ENCODE data around the gene POLR2L. TPM values are rescaled to one million over a fixed set of nuclear protein-coding genes. Genes with fewer than 3 reads are reported as not detected.
A peak's percentile ranks its signal among the peaks of the same experiment; 100 is the strongest.

POLR2L gene
- total RNA-seq, 2 experiments from 2014 or later, result 121 to 134 TPM

DNA sequence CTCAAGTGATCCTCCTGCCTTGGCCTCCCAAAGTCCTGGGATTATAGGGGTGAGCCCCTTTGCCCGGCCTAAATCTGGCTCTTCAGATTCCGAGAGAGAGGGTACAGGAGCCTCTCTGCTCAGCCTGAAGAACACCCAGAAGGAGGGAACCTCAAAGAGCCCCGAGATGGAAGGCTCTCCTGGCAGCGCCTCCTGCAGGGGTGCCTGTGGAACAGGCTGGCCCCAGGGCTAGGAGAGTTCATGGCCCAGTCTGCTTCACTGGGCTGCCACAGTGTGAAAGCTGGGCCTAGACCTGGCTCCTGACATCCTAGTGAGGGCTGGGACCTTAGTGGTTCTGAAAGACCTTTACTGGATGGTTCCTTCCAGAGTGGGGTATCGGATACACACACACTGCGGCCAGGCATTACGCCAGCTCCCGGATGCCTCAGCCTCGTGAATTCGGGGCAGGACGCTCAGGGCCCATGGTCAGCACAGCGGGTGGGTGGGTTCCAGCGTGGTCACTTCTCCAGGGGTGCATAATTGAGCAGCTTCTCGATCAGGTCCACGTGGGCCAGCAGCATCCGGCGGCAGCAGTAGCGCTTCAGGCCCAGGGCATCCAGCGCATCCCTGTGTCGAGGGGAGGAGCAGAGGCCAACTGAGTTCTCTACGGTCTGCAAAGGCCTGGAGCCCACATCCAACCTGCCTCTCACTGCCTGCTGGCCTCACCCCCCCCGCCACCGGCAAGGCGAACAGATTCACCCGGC is 2.3 kb downstream of the POLR2L start:
- Mint-ChIP-seq H3K36me3 (peaks cover 11% of the 10 kb centered on the region), H3K4me3 (peak overlapping the region; percentile 86), H3K9me3 (no peaks in the 10 kb centered on the region), H3K4me1 (peaks cover 22% of the 10 kb centered on the region), H3K27ac (peak overlapping the region; percentile 46), H3K27me3 (no peaks in the 10 kb centered on the region)
- DNase-seq, result no peak

- peaks cover 11% of the 10 kb centered on the region for H3K36me3 Mint-ChIP-seq
- H3K4me3 Mint-ChIP-seq, result no peak overlapping the region
- H3K27me3 Mint-ChIP-seq, result no peaks in the 10 kb centered on the region
- no peak overlapping the region for H3K27ac Mint-ChIP-seq
- peaks cover 24% of the 10 kb centered on the region for H3K4me1 Mint-ChIP-seq
- H3K9me3 Mint-ChIP-seq, result no peaks in the 10 kb centered on the region
- no peak for DNase-seq
Measured at GRCh38 chr11:839280-839623, 3.1 kb downstream of the POLR2L start.

- H3K27me3 Mint-ChIP-seq, result no peaks in the 10 kb centered on the region
- H3K4me1 Mint-ChIP-seq, result peaks cover 25% of the 10 kb centered on the region
- no peak for DNase-seq
- H3K4me3 Mint-ChIP-seq, result no peak overlapping the region
- H3K9me3 Mint-ChIP-seq, result no peaks in the 10 kb centered on the region
- H3K27ac Mint-ChIP-seq, result no peak overlapping the region
- peaks cover 11% of the 10 kb centered on the region for H3K36me3 Mint-ChIP-seq
Measured at GRCh38 chr11:838441-839279, 3.7 kb downstream of the POLR2L start.

- Mint-ChIP-seq H3K27me3 (no peaks in the 10 kb centered on the region), H3K9me3 (no peaks in the 10 kb centered on the region), H3K27ac (no peak overlapping the region), H3K4me1 (peaks cover 22% of the 10 kb centered on the region), H3K4me3 (no peak overlapping the region), H3K36me3 (peaks cover 11% of the 10 kb centered on the region)
- no peak for DNase-seq
Measured at GRCh38 chr11:837990-838307, 4.4 kb downstream of the POLR2L start.

DNA sequence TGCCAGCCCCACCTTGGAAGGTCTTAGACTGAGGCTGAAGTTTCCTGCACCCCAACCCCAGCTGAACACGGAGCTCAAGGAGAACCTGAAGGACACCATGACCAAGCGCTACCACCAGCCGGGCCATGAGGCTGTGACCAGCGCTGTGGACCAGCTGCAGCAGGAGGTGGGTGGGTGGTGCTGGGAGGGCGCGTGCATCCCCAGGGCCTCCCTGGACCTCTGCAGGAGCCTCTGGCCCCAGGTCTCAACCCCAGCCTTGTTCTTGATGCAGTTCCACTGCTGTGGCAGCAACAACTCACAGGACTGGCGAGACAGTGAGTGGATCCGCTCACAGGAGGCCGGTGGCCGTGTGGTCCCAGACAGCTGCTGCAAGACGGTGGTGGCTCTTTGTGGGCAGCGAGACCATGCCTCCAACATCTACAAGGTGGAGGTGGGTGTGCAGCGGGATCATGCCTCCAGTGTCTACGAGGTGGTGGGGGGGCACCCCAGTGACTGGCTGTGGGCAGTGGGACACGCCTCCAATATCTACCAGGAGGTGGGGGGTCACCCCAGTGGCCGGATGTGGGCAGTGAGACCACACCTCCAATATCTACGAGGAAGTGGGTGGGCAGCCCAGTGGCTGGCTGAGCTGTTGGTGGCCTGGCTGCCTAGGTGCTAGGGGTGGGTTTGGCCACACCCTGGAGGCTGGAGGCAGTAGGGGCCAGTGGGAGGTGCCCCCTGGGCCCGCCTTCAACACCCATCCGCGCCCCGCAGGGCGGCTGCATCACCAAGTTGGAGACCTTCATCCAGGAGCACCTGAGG is 4.9 kb downstream of the POLR2L start:
- Mint-ChIP-seq H3K27ac (no peak overlapping the region), H3K4me1 (peaks cover 22% of the 10 kb centered on the region), H3K27me3 (no peaks in the 10 kb centered on the region), H3K36me3 (peaks cover 11% of the 10 kb centered on the region), H3K4me3 (no peak overlapping the region), H3K9me3 (no peaks in the 10 kb centered on the region)
- no peak for DNase-seq

- Mint-ChIP-seq H3K36me3 (peaks cover 11% of the 10 kb centered on the region), H3K27me3 (peaks cover 3% of the 10 kb centered on the region), H3K27ac (no peak overlapping the region), H3K9me3 (no peaks in the 10 kb centered on the region), H3K4me1 (peaks cover 24% of the 10 kb centered on the region), H3K4me3 (no peak overlapping the region)
- no peak for DNase-seq
Measured at GRCh38 chr11:836700-837099, 5.6 kb downstream of the POLR2L start.

DNA sequence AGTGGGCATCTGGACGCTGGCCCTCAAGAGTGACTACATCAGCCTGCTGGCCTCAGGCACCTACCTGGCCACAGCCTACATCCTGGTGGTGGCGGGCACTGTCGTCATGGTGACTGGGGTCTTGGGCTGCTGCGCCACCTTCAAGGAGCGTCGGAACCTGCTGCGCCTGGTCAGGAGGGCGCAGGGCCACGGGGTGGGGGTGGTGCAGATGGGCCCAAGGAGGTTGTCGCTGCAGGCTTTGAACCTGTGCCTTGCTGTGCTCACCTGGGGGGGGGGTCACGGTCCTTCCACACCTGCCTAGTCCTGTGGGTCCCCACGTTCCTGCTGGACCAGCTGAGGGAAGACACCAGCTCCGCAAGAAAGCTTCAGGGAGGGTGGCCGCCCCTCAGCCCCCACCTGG is 6.1 kb downstream of the POLR2L start:
- Mint-ChIP-seq H3K4me3 (no peak overlapping the region), H3K4me1 (peaks cover 24% of the 10 kb centered on the region), H3K9me3 (no peaks in the 10 kb centered on the region), H3K27ac (no peak overlapping the region), H3K27me3 (peaks cover 7% of the 10 kb centered on the region), H3K36me3 (peaks cover 11% of the 10 kb centered on the region)
- DNase-seq, result no peak

- Mint-ChIP-seq H3K9me3 (no peaks in the 10 kb centered on the region), H3K27ac (no peak overlapping the region), H3K36me3 (peaks cover 4% of the 10 kb centered on the region), H3K4me3 (peak overlapping the region; percentile 72), H3K27me3 (peaks cover 17% of the 10 kb centered on the region), H3K4me1 (peaks cover 14% of the 10 kb centered on the region)
- DNase-seq, result no peak
Measured at GRCh38 chr11:834371-835316, 7.7 kb downstream of the POLR2L start.

DNA sequence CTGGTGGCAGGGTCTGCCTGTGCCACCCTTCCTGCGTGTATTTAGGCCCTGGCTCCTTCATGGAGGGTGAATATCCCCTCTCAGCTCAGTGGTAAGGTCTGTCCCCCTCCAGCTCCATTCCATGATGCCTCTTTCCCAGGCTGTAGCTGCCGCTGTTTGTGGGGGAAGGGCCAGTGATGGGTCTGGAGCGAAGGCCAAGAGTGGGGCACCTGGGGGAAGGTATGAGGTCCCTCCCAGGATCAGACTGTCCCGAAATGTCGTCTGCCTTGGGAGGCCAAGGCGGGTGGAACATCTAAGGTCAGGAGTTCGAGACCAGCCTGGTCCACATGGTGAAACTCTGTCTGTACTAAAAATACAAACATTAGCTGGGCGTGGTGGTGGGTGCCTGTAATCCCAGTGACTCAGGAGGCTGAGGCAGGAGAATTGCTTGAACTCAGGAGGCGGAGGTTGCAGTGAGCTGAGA is 8.4 kb downstream of the POLR2L start:
- no peaks in the 10 kb centered on the region for H3K9me3 Mint-ChIP-seq
- peak overlapping the region; percentile 72 for H3K4me3 Mint-ChIP-seq
- peaks cover 25% of the 10 kb centered on the region for H3K27me3 Mint-ChIP-seq
- DNase-seq, result no peak
- H3K4me1 Mint-ChIP-seq, result peaks cover 19% of the 10 kb centered on the region
- H3K36me3 Mint-ChIP-seq, result peaks cover 1% of the 10 kb centered on the region
- H3K27ac Mint-ChIP-seq, result peak overlapping the region; percentile 42

- Mint-ChIP-seq H3K27me3 (peaks cover 31% of the 10 kb centered on the region), H3K36me3 (no peaks in the 10 kb centered on the region), H3K4me1 (peaks cover 19% of the 10 kb centered on the region), H3K4me3 (peak overlapping the region; percentile 72), H3K9me3 (no peaks in the 10 kb centered on the region), H3K27ac (no peak overlapping the region)
- DNase-seq, result peak; percentile 65
Measured at GRCh38 chr11:833114-833791, 9.1 kb downstream of the POLR2L start.

- Mint-ChIP-seq H3K9me3 (no peaks in the 10 kb centered on the region), H3K27me3 (peaks cover 37% of the 10 kb centered on the region), H3K36me3 (no peaks in the 10 kb centered on the region), H3K4me1 (peaks cover 22% of the 10 kb centered on the region), H3K4me3 (peak within 1 kb of the TSS; percentile 72), H3K27ac (peak within 1 kb of the TSS; percentile 42)
- DNase-seq, result peak; percentile 72
Measured at GRCh38 chr11:832529-833113, 9.7 kb downstream of the POLR2L start, which contains the start of gene CD151. TSS of gene CD151 (plus strand) at chr11:832952. CDS start at chr11:836070, 3,118 bp downstream.

GRCh38 chr11:831961-832528 is 10.3 kb downstream of the POLR2L start:
- Mint-ChIP-seq H3K27ac (no peak overlapping the region), H3K36me3 (no peaks in the 10 kb centered on the region), H3K4me1 (peaks cover 24% of the 10 kb centered on the region), H3K9me3 (no peaks in the 10 kb centered on the region), H3K27me3 (peaks cover 40% of the 10 kb centered on the region), H3K4me3 (no peak overlapping the region)
- DNase-seq, result no peak

DNA sequence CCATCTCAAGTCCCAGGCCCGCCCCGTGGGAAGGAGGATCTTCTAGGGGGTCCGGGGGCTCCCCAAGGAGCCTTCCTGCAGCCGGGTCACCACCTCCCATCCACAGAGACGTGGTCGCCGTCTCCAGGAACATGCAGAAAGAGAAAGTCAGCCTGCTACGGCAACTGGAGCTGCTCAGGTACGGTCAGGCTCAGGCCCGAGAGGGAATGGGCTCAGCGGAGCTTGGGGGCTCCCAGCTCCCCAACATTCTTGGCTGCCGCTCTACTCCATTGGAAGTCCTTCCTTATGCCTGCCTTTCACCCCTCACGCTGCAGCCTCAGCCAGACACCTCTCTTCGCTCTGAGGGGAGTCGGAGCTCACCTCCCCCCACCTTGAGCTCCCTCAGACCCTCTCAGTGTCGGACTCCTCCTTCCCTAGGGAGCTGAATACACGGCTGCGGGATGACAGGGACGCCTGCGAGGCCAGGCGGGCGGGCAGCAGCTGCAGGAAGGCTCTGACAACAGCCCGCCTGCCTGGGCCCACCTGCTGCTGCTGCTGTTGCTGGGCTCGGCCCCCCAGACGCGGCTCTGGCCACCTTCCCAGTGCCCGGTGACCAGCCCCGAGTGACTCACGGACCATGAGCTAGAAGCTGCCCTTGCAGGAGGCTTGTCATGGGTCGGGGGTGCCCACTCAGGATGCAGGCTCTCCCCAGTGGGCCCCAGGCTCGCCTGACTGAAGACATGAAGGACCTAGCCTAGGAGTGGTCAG is 11.0 kb downstream of the POLR2L start:
- no peaks in the 10 kb centered on the region for H3K9me3 Mint-ChIP-seq
- H3K27ac Mint-ChIP-seq, result no peak overlapping the region
- H3K27me3 Mint-ChIP-seq, result peaks cover 43% of the 10 kb centered on the region
- peaks cover 28% of the 10 kb centered on the region for H3K4me1 Mint-ChIP-seq
- no peak overlapping the region for H3K4me3 Mint-ChIP-seq
- DNase-seq, result no peak
- H3K36me3 Mint-ChIP-seq, result no peaks in the 10 kb centered on the region

All from activated naive CD8-positive, alpha-beta T cell treated with anti-CD3 and anti-CD28 coated beads for 36 hours (primary cell).